HG02642 (cell line): ENCODE measurements around the gene DNAJC4.
A peak's percentile ranks its signal among the peaks of the same experiment; 100 is the strongest.

Experiments
- ATAC-seq: cut with Tn5 transposase; IDR thresholded peaks from one replicate; pipeline ENCODE4 v1.9.1; 2021; ENCODE audit warnings: mild to moderate bottlenecking; ENCODE audit not compliant: unreplicated experiment, poor library complexity

The DNAJC4 gene

GRCh38 chr11:64208086-64208795, 22.1 kb upstream of the DNAJC4 start:
- ATAC-seq = no peak

GRCh38 chr11:64208796-64209562, 21.4 kb upstream of the DNAJC4 start:
- ATAC-seq = no peak

- ATAC-seq = no peak
These were observed 20.8 kb upstream of the DNAJC4 start for GRCh38 chr11:64209563-64209843.

- ATAC-seq = no peak
These were observed 19.9 kb upstream of the DNAJC4 start for GRCh38 chr11:64210301-64211020.

GRCh38 chr11:64211181-64211872, 19.0 kb upstream of the DNAJC4 start:
- no peak for ATAC-seq

- ATAC-seq = no peak
These were observed 13.5 kb upstream of the DNAJC4 start for GRCh38 chr11:64216879-64217278.

- no peak for ATAC-seq
These were observed 11.6 kb upstream of the DNAJC4 start for GRCh38 chr11:64218628-64219353.

- ATAC-seq = no peak
These were observed 11.0 kb upstream of the DNAJC4 start for GRCh38 chr11:64219354-64219684.

GRCh38 chr11:64219755-64220154, 10.6 kb upstream of the DNAJC4 start:
- no peak for ATAC-seq

- ATAC-seq = no peak
These were observed 10.1 kb upstream of the DNAJC4 start for GRCh38 chr11:64220271-64220670.

GRCh38 chr11:64220798-64221197, 9.6 kb upstream of the DNAJC4 start:
- ATAC-seq = no peak

GRCh38 chr11:64222651-64223000, 7.7 kb upstream of the DNAJC4 start:
- ATAC-seq = no peak

- no peak for ATAC-seq
These were observed 7.2 kb upstream of the DNAJC4 start for GRCh38 chr11:64223001-64223651.

- no peak for ATAC-seq
These were observed 6.0 kb upstream of the DNAJC4 start for GRCh38 chr11:64224151-64224890.

- ATAC-seq = no peak
These were observed 5.3 kb upstream of the DNAJC4 start for GRCh38 chr11:64224891-64225607.

GRCh38 chr11:64225608-64226506, 4.5 kb upstream of the DNAJC4 start, which contains the start of the genes NUDT22 and TRPT1:
Gene NUDT22, plus strand, starts transcription at chr11:64226274. Its CDS starts 379 bp downstream, at chr11:64226653.
Gene TRPT1, minus strand, starts transcription at chr11:64226186. Its CDS starts 326 bp downstream, at chr11:64225860.
- peak; percentile 48 for ATAC-seq

GRCh38 chr11:64226507-64227051, 3.8 kb upstream of the DNAJC4 start:
- peak; percentile 31 for ATAC-seq
